ENCODE data around the gene ATL1.
"Not testable (repeated sequence)": the region's sequence is repeated elsewhere in the genome, so short reads cannot be mapped to it uniquely, and the experiment has no call there.

The ATL1 gene

GRCh38 chr14:50664579-50664978, 104.6 kb downstream of the ATL1 start:
- not testable (repeated sequence) for DNase-seq

GRCh38 chr14:50665300-50665699, 105.4 kb downstream of the ATL1 start:
- DNase-seq = not testable (repeated sequence)

GRCh38 chr14:50666772-50667683, 107.1 kb downstream of the ATL1 start:
- DNase-seq = peak; percentile 36

GRCh38 chr14:50667684-50667995, 107.7 kb downstream of the ATL1 start:
- DNase-seq = no peak

- peak; percentile 67 for DNase-seq
These were observed 108.3 kb downstream of the ATL1 start, which contains the start of gene SAV1 for GRCh38 chr14:50667996-50668825. Gene SAV1, minus strand, starts transcription at chr14:50668306. Its CDS starts 339 bp downstream, at chr14:50667967.

GRCh38 chr14:50668826-50669143, 108.8 kb downstream of the ATL1 start:
- no peak for DNase-seq

- DNase-seq = no peak
These were observed 109.6 kb downstream of the ATL1 start for GRCh38 chr14:50669441-50669986.

- DNase-seq = no peak
These were observed 110.4 kb downstream of the ATL1 start for GRCh38 chr14:50670196-50670865.

- no peak for DNase-seq
These were observed 110.9 kb downstream of the ATL1 start for GRCh38 chr14:50670866-50671256.

- DNase-seq = no peak
These were observed 115.7 kb downstream of the ATL1 start for GRCh38 chr14:50675597-50675996.

GRCh38 chr14:50676814-50677516, 117.0 kb downstream of the ATL1 start:
- DNase-seq = no peak

GRCh38 chr14:50677527-50678063, 117.7 kb downstream of the ATL1 start:
- no peak for DNase-seq

GRCh38 chr14:50678163-50678562, 118.2 kb downstream of the ATL1 start:
- DNase-seq = no peak

- DNase-seq = no peak
These were observed 119.7 kb downstream of the ATL1 start for GRCh38 chr14:50679674-50680073.

All from activated CD4-positive, alpha-beta T cell treated with anti-CD3 and anti-CD28 coated beads for 48 hours (primary cell).